Measurements from ENCODE around the gene TPO.

Gene TPO

DNA sequence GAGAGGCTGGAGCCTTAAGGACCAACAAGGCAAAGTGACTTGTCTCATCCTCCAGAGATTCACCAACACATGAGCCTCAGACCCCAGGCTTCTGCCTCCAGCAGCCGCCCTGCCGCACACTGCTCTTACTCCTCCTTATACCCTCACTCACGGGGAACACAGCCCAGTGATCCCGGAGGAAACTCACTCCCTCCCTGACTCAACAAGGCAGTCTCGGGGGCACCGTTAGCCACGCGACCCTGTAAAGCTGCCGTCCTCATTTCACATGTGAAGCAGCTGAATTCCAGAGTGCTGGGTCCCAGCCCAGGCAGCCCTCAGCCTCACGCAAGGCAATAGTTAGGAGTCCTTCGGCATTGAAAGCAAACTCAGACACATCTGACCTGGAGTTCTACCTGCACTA, 129.7 kb downstream of the TPO start:
- H3K27ac ChIP-seq: no peak overlapping the region
- TF ChIP-seq, protein P1, sequence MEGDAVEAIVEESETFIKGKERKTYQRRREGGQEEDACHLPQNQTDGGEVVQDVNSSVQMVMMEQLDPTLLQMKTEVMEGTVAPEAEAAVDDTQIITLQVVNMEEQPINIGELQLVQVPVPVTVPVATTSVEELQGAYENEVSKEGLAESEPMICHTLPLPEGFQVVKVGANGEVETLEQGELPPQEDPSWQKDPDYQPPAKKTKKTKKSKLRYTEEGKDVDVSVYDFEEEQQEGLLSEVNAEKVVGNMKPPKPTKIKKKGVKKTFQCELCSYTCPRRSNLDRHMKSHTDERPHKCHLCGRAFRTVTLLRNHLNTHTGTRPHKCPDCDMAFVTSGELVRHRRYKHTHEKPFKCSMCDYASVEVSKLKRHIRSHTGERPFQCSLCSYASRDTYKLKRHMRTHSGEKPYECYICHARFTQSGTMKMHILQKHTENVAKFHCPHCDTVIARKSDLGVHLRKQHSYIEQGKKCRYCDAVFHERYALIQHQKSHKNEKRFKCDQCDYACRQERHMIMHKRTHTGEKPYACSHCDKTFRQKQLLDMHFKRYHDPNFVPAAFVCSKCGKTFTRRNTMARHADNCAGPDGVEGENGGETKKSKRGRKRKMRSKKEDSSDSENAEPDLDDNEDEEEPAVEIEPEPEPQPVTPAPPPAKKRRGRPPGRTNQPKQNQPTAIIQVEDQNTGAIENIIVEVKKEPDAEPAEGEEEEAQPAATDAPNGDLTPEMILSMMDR (IDR thresholded peaks at IDR 0.05): no peak
- no peak for TF ChIP-seq ZFX (IDR thresholded peaks at IDR 0.05; ENCODE audit: borderline replicate concordance)

GRCh38 chr2:1543776-1544477, 130.7 kb downstream of the TPO start:
- TF ChIP-seq, protein P1 (IDR thresholded peaks at IDR 0.05): no peak
- TF ChIP-seq ZFX (IDR thresholded peaks at IDR 0.05; ENCODE audit: borderline replicate concordance): no peak
- H3K27ac ChIP-seq: no peak overlapping the region

- TF ChIP-seq ZFX (IDR thresholded peaks at IDR 0.05; ENCODE audit: borderline replicate concordance): no peak
- TF ChIP-seq, protein P1 (IDR thresholded peaks at IDR 0.05): no peak
Measured at GRCh38 chr2:1544478-1545069, 131.3 kb downstream of the TPO start.

DNA sequence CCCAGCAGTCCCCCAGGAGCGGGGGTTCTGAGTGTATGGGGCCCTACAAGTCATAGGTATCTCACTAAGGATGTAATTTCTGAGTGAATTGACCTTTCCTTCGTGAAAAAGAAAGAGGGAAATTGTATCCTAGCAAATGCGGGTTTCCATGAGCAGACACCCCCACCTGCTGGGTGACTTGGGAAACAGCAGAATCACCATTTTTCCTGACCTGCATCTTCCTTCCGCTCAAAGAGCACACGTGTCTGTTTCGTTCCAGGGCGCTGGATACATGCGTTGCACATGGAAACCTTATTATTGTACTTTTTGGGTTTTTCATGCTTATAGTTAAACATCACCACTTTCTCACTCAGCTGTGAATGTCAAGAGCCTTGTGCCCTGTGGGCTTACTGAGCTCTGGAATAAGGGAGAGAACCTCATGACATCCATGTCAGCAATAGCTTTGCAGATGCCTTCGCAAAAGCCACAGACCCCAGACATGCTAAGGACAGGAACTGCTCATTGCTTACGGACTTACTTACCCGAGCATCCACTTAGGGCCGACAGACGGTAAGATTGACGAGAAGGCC, 132.8 kb downstream of the TPO start:
- TF ChIP-seq, protein P1 (IDR thresholded peaks at IDR 0.05): peak; percentile 75
- no peak for TF ChIP-seq ZFX (IDR thresholded peaks at IDR 0.05; ENCODE audit: borderline replicate concordance)

More at GRCh38 chr2:1544478-1545069, 131.3 kb downstream of the TPO start:
- no peak overlapping the region for H3K27ac ChIP-seq

DNA sequence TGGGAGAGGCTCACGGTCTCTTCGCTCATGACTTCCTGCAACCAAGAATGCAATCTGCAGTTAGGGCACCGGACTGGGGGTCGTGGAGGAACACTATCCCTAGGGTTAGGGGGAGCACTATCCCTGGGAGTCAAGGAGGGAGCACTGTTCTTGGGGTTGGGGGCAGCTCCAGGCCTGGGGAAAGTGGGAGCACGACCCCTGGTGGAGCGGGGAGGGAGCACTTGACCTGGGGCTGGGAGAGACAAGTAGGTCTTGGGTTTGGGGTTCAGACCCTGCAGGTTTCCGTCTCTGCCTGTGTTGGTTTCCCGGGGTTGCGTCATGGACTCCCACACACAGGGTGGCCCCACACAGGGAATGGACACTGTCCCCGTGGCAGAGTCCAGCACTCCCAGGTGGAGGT, 133.6 kb downstream of the TPO start:
- no peak overlapping the region for H3K27ac ChIP-seq
- TF ChIP-seq, protein P1 (IDR thresholded peaks at IDR 0.05): no peak
- no peak for TF ChIP-seq ZFX (IDR thresholded peaks at IDR 0.05; ENCODE audit: borderline replicate concordance)

More for the DNA sequence above, 132.8 kb downstream of the TPO start:
- no peak overlapping the region for H3K27ac ChIP-seq

- TF ChIP-seq, protein P1 (IDR thresholded peaks at IDR 0.05): no peak
- H3K27ac ChIP-seq: no peak overlapping the region
Measured at GRCh38 chr2:1548910-1549673, 135.8 kb downstream of the TPO start.

Measured in 22Rv1 (cell line).